Stimulated activated CD8-positive, alpha-beta memory T cell treated with anti-CD3 and anti-CD28 coated beads, Interleukin-4, amount 100 ng/mL, for 48 hours (primary cell): ENCODE measurements around the gene ALG3.
A peak's percentile ranks its signal among the peaks of the same experiment; 100 is the strongest.

Source experiments
- DNase-seq: peaks from one replicate; pipeline ENCODE4 v3.0.0-alpha.2; 2020

The ALG3 gene

DNA sequence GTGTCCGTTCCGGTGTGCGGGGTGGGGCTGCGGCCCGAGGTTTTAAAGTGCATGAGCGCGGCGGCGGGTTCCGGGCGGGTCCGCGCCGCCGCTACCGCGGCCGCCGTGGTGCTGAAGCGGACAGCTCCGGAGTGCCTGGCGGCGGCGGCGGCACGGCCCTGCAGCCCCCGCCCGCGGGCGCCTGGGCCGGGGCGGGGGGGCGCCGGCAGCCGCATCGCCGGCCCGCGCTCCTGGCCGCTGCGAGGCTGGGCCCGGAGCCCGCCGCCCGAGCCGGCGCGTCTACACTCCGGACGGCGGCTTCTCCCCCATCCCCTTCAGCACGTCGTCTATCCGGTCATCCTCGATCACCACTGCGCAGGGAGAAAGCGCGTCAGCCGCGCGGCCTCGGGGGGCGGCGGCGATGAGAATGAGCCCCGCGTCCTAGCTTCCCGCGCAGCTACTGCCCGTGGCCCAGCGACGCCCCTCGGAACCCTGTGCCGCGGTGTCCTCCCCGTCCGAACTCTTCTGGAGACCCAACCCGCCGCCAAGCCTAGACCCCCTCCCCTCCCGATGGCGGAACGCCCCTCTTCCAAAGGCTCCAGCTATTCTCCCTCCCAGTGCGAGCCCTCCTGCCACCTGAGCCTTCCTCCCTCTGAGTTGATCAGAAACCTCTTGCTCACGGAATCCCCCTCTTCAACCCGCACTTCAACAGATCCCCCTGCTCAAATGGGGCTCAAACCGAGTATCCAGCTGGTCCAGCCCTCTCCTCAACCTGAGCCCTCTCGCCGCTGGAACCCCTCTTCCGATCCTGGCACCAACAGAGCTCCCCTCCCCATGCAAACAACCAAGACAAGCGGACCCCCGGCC is 11.3 kb upstream of the ALG3 start:
- DNase-seq = peak; percentile 51

DNA sequence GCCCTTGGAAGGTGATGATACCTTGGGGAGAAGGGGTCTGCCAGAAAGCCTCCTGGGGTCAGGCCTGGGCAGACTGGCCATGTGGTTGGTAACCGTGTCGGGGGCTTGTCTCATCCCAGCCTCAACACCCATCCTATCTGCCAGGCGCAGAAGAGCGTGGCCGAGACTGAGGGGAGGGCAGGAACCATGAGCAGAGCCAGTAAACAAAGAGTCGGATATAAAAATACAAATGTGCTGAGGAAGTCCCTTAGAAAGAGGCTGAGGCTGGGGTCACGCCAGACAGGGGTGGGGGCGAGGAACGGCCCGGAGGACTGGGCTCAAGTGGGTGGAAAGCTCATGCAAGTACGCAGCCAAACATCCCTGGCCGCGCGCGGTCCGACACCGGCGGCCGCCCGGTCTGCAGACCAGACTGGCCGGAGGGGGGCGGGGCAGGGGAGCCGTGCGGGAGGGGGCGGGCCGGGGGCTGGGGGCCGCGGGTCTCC is 10.7 kb upstream of the ALG3 start:
- DNase-seq = no peak

DNA sequence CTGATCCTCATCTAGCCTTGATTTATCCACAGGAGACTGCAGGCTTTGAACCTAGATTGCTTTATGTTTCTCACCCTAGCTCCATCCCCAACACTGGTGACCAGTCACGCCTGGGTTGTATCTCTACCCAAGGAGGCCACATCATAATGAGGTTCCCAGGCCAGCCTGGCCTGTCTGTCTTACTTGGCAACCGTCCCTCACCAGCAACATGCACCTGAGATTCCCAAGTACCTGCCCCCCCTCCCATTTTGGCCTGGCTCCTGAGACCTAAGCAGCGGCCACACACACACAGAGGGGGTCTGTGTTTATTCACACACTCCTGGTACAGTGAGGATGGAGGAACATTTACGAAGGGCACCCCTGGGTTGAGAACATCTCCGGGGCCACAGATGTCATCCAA is 10.2 kb upstream of the ALG3 start:
- DNase-seq = no peak

DNA sequence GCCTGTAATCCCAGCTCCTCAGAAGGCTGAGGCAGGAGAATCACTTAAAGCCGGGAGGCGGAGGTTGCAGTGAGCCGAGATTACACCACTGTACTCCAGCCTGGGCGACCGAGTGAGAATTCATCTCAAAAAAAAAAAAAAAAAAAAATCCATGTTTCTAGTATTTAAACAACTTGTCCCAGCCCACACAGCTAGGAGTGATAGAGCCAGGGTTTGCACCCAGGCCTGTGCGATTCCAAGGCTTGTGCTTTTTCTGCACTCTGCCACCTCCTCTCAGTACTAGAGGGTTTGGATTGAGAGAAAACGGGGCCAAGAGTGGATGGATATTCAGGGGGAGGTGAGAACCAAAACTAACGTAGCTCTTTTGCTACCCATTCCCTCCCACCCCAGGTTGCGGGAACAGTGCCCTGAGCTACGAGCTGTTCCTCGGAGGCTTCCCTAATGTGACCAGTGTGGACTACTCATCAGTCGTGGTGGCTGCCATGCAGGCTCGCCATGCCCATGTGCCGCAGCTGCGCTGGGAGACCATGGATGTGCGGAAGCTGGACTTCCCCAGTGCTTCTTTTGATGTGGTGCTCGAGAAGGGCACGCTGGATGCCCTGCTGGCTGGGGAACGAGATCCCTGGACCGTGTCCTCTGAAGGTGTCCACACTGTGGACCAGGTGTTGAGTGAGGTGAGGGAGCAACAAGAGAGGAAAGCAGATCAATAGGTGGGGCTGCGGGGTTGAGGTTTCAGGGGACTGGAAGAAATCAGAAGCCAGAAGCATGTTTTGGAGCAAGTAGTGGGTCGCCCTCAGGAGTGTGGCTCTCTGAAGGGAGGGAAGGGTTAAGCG is 8.5 kb upstream of the ALG3 start:
- DNase-seq = no peak

DNA sequence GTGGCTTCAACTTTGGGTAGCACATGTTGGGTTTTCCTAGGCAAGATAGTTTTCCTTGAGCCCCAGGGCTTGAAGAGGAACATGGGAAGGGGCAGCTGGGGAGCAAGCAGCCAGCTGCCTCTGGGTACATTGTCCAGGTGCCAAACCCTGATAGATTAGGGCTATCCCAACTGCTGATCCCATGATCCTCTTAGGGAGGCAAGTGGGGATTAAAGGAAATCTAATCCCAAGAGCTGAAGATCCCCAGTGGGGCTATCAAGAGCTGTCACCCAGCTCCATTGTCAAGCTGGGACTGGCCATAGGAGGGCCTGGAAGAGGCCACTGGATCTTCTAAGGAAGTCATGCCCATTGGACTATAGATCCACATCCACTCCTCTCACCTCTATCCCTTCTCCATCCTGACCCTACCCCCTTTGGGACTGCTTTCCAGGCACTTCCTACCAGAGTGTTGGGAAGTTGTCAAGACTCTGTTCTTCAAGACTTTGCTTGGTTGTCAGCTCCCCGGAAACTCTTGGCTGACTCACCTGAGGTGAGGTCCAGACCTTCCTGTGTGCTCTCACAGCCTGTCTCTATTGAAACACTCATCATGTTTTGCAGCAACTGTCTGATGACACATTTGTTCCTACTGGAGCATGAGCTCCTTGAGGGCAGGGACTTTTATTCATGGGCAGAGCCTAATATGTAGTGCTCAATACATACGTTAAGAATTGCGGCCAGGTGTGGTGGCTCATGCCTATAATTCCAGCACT is 6.7 kb upstream of the ALG3 start:
- no peak for DNase-seq

DNA sequence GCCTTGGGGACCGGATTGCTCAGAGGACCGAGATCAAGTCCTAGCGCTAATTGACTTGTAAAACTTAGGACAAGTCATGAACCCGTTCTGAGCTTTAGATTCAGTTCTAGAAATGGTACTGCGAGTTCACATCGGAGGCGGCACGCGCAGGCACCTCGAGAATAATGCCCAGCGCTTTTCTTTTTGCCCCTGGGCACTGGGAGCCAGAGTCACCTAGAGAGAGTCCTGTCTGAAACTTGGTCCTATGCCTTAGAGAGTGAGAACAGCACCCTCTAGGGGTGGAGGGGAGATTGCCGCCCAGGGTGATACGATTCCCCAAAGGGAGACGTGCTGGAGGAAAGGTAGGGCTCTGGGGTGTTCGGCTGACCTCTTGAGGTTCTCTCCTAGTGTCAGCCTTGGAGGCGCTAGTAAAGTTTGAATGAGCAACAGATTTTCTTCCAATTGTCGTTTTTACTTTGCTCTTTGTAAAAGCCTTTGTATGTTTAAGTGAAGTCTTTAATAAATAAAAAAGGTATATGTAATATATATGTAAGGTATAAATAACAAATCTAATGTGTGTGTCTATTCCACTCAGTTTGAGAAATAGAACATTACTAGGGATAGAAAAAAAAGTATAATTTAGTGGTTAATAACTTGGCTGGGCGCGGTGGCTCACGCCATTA is 1.5 kb upstream of the ALG3 start:
- peak; percentile 96 for DNase-seq

DNA sequence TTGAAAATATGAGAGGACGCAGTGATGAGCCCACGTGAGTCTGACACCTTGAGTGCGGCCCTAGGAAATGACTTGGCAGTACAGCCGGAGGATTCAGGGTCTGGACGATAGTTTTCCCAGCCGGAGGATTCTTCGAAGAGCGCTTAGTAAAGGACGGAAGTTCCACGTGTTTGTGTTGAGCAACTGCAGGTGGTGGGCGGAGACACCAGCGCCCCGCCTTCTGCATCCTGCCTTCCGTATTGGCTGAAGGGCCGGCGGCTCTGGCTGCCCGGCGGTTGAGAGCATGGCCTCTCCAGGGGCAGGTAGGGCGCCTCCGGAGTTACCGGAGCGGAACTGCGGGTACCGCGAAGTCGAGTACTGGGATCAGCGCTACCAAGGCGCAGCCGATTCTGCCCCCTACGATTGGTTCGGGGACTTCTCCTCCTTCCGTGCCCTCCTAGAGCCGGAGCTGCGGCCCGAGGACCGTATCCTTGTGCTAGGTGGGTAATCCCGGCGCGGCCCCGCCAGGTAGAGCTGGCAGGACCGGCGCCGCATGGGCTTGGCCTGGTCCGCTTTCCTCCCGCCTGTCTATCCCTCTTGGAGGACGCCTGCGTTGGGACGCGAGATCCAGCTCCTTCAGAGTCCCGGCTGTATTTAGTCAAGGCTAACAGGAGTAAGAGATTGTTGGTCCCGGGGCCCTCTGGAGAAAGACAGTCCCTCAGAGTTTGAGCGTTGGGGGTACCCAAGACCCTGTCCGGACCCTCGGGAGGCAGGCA is 827 bp upstream of the ALG3 start, which contains the start of gene EEF1AKMT4:
Gene EEF1AKMT4 (plus strand): TSS at position 261 of the 755 bp plus-strand sequence. CDS start 23 bp downstream, at position 284.
- DNase-seq = peak; percentile 96

DNA sequence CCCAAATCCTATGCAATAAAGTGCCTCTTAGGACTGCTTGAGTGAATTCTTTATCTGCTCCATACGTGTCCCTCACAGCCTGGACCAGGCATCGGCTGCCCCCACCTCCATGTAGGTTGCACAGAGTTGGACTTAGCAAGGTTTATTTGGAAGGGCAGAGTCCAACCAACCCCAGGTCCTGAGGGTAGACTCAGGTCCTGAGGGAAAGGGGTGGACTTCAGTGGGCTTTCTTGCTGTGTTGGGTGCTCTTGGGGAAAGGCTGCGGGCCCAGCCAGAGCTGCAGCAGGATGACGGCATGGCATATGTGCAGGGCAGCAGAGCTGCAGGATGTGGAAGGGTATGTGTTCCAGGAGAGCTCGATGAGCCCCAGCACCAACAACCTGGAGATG is 6.5 kb downstream of the ALG3 start:
- no peak for DNase-seq

DNA sequence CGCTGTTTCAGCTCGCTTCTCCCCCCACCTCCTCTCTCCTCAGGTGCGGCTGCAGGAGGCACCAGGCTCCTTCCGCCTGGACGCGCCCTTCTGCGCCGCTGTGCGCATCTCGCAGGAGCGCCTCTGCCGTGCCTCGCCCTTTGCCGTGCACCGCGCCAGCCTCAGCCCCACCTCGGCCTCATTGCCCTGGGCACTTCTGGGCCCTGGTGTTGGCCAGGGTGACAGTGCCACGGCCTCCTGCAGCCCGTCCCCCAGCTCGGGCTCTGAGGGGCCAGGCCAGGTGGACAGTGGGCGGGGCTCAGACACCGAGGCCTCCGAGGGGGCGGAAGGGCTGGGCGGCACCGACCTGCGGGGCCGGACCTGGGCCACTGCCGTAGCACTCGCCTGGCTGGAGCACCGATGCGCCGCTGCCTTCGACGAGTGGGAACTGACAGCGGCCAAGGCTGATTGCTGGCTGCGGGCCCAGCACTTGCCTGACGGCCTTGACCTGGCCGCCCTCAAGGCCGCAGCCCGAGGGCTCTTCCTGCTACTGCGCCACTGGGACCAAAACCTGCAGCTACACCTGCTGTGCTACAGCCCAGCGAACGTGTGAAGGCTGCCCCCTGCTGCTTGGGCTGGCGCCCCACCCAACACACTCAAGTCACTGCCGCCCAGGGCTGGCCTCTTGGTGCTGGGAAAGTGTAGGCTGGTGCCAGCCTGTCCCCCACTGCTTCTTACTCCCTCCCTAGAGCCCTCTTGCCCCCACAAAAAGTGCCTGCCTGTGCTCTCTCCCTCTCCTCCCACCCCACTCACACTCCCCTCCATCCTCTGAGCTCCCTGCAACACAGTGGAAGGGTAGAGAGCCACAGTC is 7.1 kb downstream of the ALG3 start:
- no peak for DNase-seq

DNA sequence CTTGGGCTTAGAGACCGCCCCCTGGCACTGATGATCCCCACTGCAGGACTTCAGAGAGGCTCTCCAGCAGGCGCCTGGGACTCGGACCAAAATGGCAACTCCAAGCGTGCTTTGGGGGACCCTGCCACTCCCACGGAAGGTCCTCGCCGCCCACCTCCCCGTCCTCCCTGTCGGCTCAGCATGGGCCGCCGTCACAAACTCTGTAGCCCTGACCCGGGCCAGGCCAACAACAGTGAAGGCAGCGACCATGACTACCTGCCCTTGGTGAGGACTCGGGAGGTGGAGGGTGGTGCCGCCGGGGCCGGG is 7.7 kb downstream of the ALG3 start:
- no peak for DNase-seq

DNA sequence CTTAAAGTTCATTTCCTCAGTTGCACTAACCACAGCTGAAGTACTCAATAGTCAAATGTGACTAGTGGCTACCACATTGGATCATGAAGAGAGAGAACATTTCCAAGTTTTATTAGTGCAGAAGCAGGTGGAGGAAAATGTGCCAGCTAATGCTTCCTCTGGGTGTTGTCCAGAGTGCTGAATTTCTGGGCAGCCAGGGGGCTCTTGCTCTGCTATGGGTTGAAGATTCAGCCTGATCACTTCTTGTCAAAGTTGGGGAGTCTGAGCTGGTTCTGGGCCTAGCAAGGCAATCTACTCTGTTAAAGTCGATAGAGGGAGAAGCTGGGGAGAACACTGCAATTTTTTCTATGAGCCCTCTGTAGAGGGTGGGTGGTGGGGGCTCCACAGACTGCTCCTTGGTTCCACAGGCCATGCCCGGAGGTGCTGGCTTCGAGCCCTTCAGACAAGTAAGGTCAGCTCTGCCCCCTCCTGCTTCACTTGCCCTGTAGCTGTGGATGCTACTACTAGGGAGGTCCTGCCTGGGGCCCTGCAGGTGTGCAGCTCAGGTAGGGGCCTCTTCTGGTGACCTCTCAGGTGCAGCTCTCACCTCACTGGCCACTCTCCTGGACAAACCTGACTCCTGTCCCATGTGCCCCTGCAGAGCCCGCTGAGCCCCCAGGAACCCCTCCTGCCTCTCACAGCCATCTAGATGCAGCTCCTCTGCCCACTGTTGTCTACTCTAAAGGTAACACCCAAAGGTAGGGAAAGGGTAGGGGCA is 8.2 kb downstream of the ALG3 start:
- DNase-seq = no peak

DNA sequence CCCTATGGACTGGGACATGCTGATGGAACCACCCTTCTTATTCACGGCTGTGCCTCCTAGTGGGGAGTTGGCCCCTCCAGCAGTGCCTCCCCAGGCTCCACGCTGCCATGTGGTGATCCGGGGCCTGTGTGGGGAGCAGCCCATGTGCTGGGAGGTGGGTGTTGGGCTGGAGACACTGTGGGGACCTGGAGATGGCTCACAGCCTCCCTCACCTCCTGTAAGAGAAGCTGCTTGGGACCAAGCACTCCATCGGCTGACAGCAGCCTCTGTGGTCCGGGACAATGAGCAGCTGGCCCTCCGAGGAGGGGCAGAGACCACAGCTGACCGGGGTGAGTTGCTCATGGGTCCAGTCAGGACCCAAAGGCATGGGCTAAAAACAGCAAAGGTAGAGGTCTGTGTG is 9.1 kb downstream of the ALG3 start:
- no peak for DNase-seq

DNA sequence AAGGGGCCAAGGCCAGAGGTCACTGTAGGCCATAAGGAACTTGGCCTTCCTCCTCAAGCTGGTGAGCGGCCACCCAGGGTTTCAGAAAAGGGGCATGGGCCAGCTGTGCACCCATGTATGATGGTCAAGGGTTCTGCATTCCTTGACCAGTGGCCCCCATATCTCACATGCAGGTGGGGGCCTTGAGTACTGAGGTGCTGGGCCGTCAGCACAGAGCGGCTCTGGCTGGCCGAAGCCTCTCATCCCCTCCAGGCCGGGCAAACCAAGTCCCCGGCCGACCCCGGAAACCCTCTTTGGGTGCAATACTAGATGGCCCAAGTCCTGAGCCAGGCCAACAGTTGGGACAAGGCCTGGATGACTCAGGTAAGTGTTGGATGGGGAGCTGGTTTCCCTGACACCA is 9.5 kb downstream of the ALG3 start:
- no peak for DNase-seq

DNA sequence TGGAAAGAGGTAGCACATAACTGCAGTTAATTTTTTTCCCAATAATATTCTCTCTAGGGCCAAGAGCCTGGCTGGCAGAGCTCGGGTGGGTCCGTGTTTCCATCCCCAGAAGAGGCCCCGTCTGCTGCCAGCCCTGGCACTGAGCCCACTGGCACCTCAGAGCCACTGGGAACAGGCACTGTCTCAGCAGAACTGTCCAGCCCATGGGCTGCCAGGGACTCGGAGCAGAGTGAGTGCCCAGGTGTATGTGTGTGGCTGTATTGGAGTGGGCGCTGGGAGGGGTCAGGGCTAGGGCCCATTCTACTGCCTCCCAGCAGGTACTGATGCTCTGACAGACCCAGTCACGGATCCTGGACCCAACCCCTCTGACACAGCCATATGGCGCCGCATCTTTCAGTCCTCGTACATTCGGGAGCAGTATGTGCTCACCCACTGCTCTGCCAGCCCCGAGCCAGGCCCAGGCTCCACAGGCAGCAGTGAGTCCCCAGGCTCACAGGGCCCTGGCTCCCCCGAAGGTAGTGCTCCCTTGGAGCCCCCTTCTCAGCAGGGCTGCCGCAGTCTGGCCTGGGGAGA is 10.4 kb downstream of the ALG3 start:
- DNase-seq = no peak

DNA sequence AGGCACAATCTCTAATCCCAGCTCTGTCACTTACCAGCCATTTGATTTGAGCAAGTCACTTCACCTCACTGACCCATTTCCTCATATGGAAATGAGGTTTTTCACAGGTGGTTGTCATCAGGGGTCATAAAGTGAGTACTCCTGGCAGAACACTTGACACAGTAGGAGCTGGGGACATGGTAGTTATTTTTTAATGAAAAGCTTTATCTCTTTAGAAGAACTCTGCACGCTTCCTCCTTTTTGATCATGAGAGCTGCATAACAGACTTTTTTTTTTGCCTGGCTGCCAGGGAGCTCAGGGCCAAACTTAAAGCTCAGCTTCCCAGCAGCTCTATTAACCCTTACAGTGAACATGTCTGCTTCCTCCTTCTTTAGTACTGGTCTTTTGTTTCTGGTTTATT is 11.0 kb downstream of the ALG3 start:
- no peak for DNase-seq

DNA sequence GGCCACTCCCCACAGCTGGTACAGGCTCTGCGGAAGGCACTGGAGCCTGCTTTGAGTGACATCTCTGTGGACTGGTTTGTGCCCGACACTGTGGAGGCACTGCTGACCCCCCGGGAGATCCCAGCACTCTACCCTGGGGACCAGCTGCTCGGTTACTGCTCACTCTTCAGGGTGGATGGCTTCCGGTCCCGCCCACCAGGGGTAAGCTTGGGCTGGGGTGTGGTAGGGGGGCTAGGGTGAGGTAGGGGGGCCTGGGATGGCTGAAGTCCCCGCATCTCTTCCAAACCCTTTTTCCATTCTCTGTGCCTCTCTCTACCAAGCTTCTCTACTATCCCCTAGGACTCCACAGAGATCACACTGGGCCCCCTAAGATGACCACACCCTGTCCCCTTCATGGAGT is 11.6 kb downstream of the ALG3 start:
- DNase-seq = no peak

DNA sequence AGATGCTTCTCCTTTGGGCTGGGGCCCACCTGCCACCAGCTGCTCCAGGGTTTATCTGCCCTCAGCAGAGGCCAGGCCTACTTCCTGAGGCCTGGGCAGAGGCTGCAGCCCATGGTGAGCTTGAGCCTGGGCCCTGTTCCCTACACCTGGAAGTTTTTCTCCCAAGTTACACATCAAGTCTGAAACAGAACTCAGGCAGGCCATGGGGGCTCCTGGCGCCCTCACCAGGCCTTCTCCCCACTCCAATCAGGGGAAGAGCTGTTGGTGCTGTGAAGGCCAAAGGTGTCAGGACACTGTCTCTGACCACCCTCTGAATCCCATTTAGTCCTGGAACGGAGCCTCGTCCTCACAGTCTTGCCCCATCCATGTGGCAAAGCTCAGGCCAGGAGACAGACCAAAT is 12.1 kb downstream of the ALG3 start:
- DNase-seq = no peak

DNA sequence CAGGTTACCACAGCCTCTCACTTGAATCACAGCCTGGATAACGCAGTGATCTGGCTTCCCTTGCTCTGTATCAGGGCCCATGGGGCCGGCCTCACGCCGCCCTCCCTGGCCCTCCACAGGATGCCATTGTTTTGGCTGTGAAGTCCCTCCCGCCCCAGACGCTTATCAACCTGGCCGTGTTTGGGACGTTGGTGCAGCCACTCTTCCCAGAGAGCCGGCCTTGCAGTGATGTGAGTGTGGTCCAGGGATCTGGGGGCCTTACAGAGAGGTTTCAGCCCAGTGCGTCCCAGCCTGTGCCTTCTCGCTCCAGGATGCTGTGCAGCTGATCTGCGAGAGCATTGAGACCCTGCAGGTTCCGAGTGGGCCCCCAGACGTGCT is 12.7 kb downstream of the ALG3 start:
- DNase-seq = no peak

DNA sequence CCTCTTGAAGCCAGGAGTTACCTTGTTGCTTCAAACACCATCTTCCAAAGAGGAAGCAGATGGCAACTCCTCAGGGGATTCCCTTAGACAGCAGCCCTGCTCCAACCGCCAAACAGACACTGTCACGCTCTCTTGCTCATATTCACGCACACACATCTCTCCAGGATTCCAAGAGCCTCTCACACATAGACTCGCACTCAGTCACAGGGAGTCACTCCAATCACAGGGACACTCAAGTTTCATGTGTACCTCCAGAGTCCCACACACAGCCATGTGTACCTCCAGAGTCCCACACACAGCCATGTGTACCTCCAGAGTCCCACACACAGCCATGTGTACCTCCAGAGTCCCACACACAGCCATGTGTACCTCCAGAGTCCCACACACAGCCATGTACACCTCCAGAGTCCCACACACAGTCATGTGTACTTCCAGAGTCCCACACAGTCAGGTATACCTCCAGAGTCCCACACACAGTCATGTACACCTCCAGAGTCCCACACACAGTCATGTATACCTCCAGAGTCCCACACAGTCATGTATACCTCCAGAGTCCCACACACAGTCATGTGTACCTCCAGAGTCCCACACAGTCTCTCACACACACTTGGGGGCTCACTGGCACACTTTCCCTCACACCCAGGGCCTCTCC is 13.3 kb downstream of the ALG3 start:
- DNase-seq = no peak
